Measurements from ENCODE around the gene NFATC3.

DNA sequence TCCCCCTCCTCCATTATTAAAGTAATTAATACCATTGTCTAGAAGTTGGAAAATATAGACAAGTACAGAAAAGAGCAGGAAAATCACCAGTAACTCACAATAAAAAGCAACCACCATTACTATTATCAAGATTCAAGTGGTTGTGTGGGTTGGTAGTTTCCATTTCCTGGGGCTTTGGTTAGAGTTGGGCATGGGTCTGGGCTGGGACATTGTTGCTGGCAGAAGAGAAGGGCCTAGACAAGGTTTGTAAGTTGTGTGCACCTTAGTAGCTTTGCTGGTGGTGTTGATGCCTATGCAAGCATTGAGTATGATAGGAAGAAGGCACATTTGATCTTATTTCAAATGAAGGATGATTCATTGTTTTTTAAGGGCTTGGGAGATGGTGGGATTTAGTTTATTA is 25.4 kb upstream of the NFATC3 start:
- TF ChIP-seq, protein P1, sequence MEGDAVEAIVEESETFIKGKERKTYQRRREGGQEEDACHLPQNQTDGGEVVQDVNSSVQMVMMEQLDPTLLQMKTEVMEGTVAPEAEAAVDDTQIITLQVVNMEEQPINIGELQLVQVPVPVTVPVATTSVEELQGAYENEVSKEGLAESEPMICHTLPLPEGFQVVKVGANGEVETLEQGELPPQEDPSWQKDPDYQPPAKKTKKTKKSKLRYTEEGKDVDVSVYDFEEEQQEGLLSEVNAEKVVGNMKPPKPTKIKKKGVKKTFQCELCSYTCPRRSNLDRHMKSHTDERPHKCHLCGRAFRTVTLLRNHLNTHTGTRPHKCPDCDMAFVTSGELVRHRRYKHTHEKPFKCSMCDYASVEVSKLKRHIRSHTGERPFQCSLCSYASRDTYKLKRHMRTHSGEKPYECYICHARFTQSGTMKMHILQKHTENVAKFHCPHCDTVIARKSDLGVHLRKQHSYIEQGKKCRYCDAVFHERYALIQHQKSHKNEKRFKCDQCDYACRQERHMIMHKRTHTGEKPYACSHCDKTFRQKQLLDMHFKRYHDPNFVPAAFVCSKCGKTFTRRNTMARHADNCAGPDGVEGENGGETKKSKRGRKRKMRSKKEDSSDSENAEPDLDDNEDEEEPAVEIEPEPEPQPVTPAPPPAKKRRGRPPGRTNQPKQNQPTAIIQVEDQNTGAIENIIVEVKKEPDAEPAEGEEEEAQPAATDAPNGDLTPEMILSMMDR (IDR thresholded peaks at IDR 0.05; ENCODE audit: insufficient read depth, low read length) = no peak
- TF ChIP-seq POLR2AphosphoS5 (IDR thresholded peaks at IDR 0.05; ENCODE audit: low read depth) (no peak), GABPA (IDR thresholded peaks at IDR 0.05; ENCODE audit: low read depth) (no peak), SPI1 (IDR thresholded peaks at IDR 0.05; ENCODE audit: borderline replicate concordance, low read depth) (no peak)

Data from HL-60 (cell line).